K562 (cell line): ENCODE measurements around the gene ZGLP1. TPM values are rescaled to one million over a fixed set of nuclear protein-coding genes. Genes with fewer than 3 reads are reported as not detected.

ENCODE experiments used
- ATAC-seq: fragments of 200-7000 bp; cut with Tn5 transposase; 3 replicates; pipeline ENCODE4 v1.9.1; 2020; ENCODE audit warnings: moderate library complexity
- BruUV-seq: library from RNA; stranded (reverse); fragments of 400-500 nt; replicated peaks from 2 replicates; lab custom pipeline; 2021; lab: Mats Ljungman, UMichigan
- CTCF ChIA-PET: fragments of 300-600 bp; formaldehyde crosslinking; extraction: SDS; loops from one replicate; lab custom pipeline; 2021; ENCODE audit warnings: low intra/inter-chr PET ratio; lab: Yijun Ruan, JAX
- POLR2A ChIA-PET: fragments of 300-600, 350-650 bp; sonication (Branson Sonifier 250); formaldehyde crosslinking; extraction: SDS; loops from one replicate; lab custom pipeline; 2021; ENCODE audit warnings: antibody characterized with exemption, inconsistent platforms; lab: Yijun Ruan, JAX
- DNase-seq, 4 experiments: peaks; one replicate each; pipeline versions ENCODE4 v3.0.0 to v3.0.0-alpha.2; 2011 to 2018; ENCODE audit warnings: low spot score in 3 of 4, mixed read lengths in 3 of 4; ENCODE audit errors: extremely low read depth in 1 of 4
- FAIRE-seq: peaks from 2 replicates; lab custom pipeline; 2011; peaks lifted over from hg19 to GRCh38; lab: Jason Lieb, UNC
- H2AFZ ChIP-seq: 2 replicates; pipeline ENCODE4 v1.6.0; 2011; ENCODE audit warnings: low read depth, low read length, control low read depth, inconsistent platforms
- H3K27ac ChIP-seq: fragments of 200-600 bp; 3 replicates; pipeline ENCODE4 v1.8.0; 2011; ENCODE audit warnings: low read depth, mild to moderate bottlenecking, control low read depth, inconsistent platforms, low read length, moderate library complexity, mixed read lengths; ENCODE audit errors: extremely low read depth
- H3K27me3 ChIP-seq, 2 experiments: fragments of 300-600 bp in 1 of 2; 2 replicates in 1 of 2; 3 replicates in 1 of 2; pipeline versions ENCODE4 v1.6.0 to v1.8.0; 2011; ENCODE audit warnings: inconsistent platforms in 2 of 2, low read length in 2 of 2, mild to moderate bottlenecking in 1 of 2, mixed read lengths in 1 of 2, moderate library complexity in 1 of 2; ENCODE audit not compliant: control insufficient read depth in 2 of 2, insufficient read depth in 2 of 2
- H3K36me3 ChIP-seq: fragments of 300-600 bp; 3 replicates; pipeline ENCODE4 v1.8.0; 2011; ENCODE audit warnings: mild to moderate bottlenecking, low read length, inconsistent platforms; ENCODE audit not compliant: control insufficient read depth, insufficient read depth
- H3K4me1 ChIP-seq, 2 experiments: fragments of 200-600 bp in 1 of 2; replicated peaks in 1 of 2; 2 replicates in 1 of 2; 3 replicates in 1 of 2; pipeline versions ENCODE4 v1.5.1 to v1.8.0; 2011; ENCODE audit warnings: inconsistent platforms in 2 of 2, low read length in 2 of 2, mild to moderate bottlenecking in 1 of 2, mixed read lengths in 1 of 2, moderate library complexity in 1 of 2; ENCODE audit not compliant: control insufficient read depth in 2 of 2, insufficient read depth in 2 of 2
- H3K4me2 ChIP-seq: 2 replicates; pipeline ENCODE4 v1.6.1; 2011; ENCODE audit warnings: low read length, control low read depth, inconsistent platforms, mixed read lengths; ENCODE audit not compliant: insufficient read depth
- H3K4me3 ChIP-seq: fragments of 200-600 bp; sonication (generic), shearing (Covaris generic); 2 replicates; pipeline ENCODE4 v1.5.1; 2016; ENCODE audit warnings: control low read depth, inconsistent platforms
- H3K79me2 ChIP-seq: fragments of 200-600 bp; 3 replicates; pipeline ENCODE4 v1.8.0; 2011; ENCODE audit warnings: low read length, inconsistent platforms; ENCODE audit not compliant: control insufficient read depth, insufficient read depth
- H3K9ac ChIP-seq, 2 experiments: 2 replicates each; pipeline versions ENCODE4 v1.6.0 to v1.6.1; 2011; ENCODE audit warnings: low read depth in 2 of 2, low read length in 2 of 2, control low read depth in 1 of 2, inconsistent platforms in 1 of 2, mild to moderate bottlenecking in 1 of 2, mixed read lengths in 1 of 2; ENCODE audit not compliant: insufficient read depth in 1 of 2
- H3K9me1 ChIP-seq: one replicate; pipeline ENCODE4 v1.6.0; 2011; ENCODE audit warnings: inconsistent platforms, mild to moderate bottlenecking, low read length, moderate library complexity; ENCODE audit not compliant: control insufficient read depth, insufficient read depth
- H3K9me3 ChIP-seq: replicated peaks from 2 replicates; pipeline ENCODE4 v1.5.1; 2011; ENCODE audit warnings: low read depth, low read length, inconsistent platforms; ENCODE audit not compliant: control insufficient read depth, insufficient read depth
- H4K20me1 ChIP-seq: replicated peaks from 2 replicates; pipeline ENCODE4 v1.6.1; 2011; ENCODE audit warnings: low read length, inconsistent platforms, mixed read lengths; ENCODE audit not compliant: control insufficient read depth, insufficient read depth
- CTCF ChIP-seq, 3 experiments: IDR thresholded peaks in 2 of 3; conservative IDR thresholded peaks in 1 of 3; 2 replicates each; pipeline ENCODE4 v1.5.1; 2011 to 2012; ENCODE audit warnings: low read length in 3 of 3, mild to moderate bottlenecking in 3 of 3, control low read depth in 2 of 3, improper control_type of control experiment in 1 of 3, inconsistent platforms in 1 of 3, low read depth in 1 of 3, mixed read lengths in 1 of 3, moderate library complexity in 1 of 3; ENCODE audit not compliant: insufficient read depth in 2 of 3
- E2F1 ChIP-seq: sonication (generic); formaldehyde crosslinking; IDR thresholded peaks from 2 replicates; pipeline ENCODE4 v1.8.1; 2023; ENCODE audit warnings: mild to moderate bottlenecking, missing genetic modification reagents, moderate library complexity
- GATAD2B ChIP-seq: fragments of 450-650 bp; IDR thresholded peaks from 2 replicates; pipeline ENCODE4 v1.6.1; 2017; ENCODE audit warnings: mild to moderate bottlenecking, borderline replicate concordance
- MGA ChIP-seq: fragments of 450-650 bp; IDR thresholded peaks from 2 replicates; pipeline ENCODE4 v1.6.1; 2016; ENCODE audit warnings: mild to moderate bottlenecking, moderate library complexity
- ZNF263 ChIP-seq: sonication (generic); formaldehyde crosslinking; IDR thresholded peaks from 2 replicates; pipeline ENCODE4 v1.8.0; 2022; ENCODE audit warnings: mild to moderate bottlenecking, missing genetic modification reagents, borderline replicate concordance
- WGBS: fragments of 100-300 bp; shearing (Covaris generic); methylation state at CpG from one replicate; pipeline ENCODE4 v1.1.6; 2016; ENCODE audit warnings: low coverage, mixed read lengths; ENCODE audit not compliant: insufficient coverage; ENCODE audit errors: missing lambda C conversion rate; 5-methylcytosine and 5-hydroxymethylcytosine counted together
- in situ Hi-C: fragments of 300-500 bp; cut with MboI; formaldehyde crosslinking; loops from 4 replicates; pipeline ENCODE4 v1.15.0; 2018; ENCODE audit warnings: inconsistent platforms, mixed read lengths
- intact Hi-C: fragments of 100-400 bp; cut with micrococcal nuclease; formaldehyde crosslinking; loops from 2 replicates; pipeline ENCODE4 v1.14.2; 2022
- polyA plus RNA-seq, 8 experiments: library from polyadenylated mRNA; depleted of rRNA in 4 of 8; stranded (reverse) in 5 of 8; unstranded in 3 of 8; fragments of >200 nt; fragmentation: Nextera tagmentation in 2 of 8; fragmentation: Illumina TruSeq in 1 of 8; extraction: Ambion mirVana in 2 of 8; extraction: Trizol in 1 of 8; gene quantifications; 2 replicates each; pipeline versions ENCODE4 v1.2.1 to v1.2.3, GENCODE V29; 2011 to 2014; ENCODE audit warnings: inconsistent platforms in 1 of 8, missing spikeins in 1 of 8
- total RNA-seq, 7 experiments: library from RNA; depleted of rRNA in 6 of 7; stranded (reverse); fragments of >200 nt in 6 of 7; fragmentation: Illumina TruSeq in 2 of 7; extraction: Trizol in 2 of 7; gene quantifications; 2 replicates each; pipeline versions ENCODE4 v1.2.1 to v1.2.3, GENCODE V29; 2011 to 2021; ENCODE audit warnings: low replicate concordance in 1 of 7

Gene ZGLP1
- total and polyA plus RNA-seq, 9 of the 15 experiments (the other 6 are each of a cell fraction or from before 2014, with no cell fraction given): 0.24 to 4.5 (median 2.2) TPM

- Histone ChIP-seq H3K9ac (peak overlapping the region; percentile 51 to 99), H3K79me2 (peaks cover 49% of the 10 kb centered on the region), H3K9me1 (no peaks in the 10 kb centered on the region), H4K20me1 (peaks cover 10% of the 10 kb centered on the region; the same call in 1 of the 2 replicates), H3K4me1 (peaks cover 15 to 44% of the 10 kb centered on the region in 2 experiments; a peak in 4 of 5 replicates), H2AFZ (peak overlapping the region; percentile 81), H3K27ac (peak overlapping the region; percentile 45; the same call in 2 of the 3 replicates), H3K27me3 (no peaks in the 10 kb centered on the region), H3K36me3 (peaks cover 17% of the 10 kb centered on the region), H3K4me3 (peak overlapping the region; percentile 93), H3K9me3 (no peaks in the 10 kb centered on the region), H3K4me2 (peak overlapping the region; percentile 92)
- FAIRE-seq (no peak), DNase-seq (no peak), ATAC-seq (no peak)
- no TSS peak for BruUV-seq
- 51% methylated on average over 21 of the region's 26 CpGs for WGBS
- in situ Hi-C loops: no loop called here
- intact Hi-C loops: loop anchor here (2.0 kb wide), 2 partner anchors 45 to 53 kb away; partner anchors contain the start of gene TYK2
- ChIA-PET POLR2A (interaction anchor here (0.5 to 3.9 kb wide), 6 partner anchors 9 to 46 kb away, joined by 3 to 29 read pairs (median 9); partner anchors contain the start of genes ICAM5 and TYK2), CTCF (no interaction called here)
- TF ChIP-seq CTCF (IDR thresholded peaks at IDR 0.05 in 2 of 3, conservative IDR thresholded peaks at IDR 0.05 in 1 of 3; ENCODE audit: insufficient read depth in 2 of 3, low read depth in 1 of 3, low read length in 3 of 3): peak in 2 of 3 experiments; percentile 32 to 37; a peak in 3 of 6 replicates
- no peak for TF ChIP-seq GATAD2B
- no peak for TF ChIP-seq MGA
- TF ChIP-seq E2F1 (CRISPR knock-in tag): no peak
- peak; percentile 14; the same call in 1 of the 2 replicates for TF ChIP-seq ZNF263
These were observed 25.9 kb upstream of the ZGLP1 start for GRCh38 chr19:10335352-10335985.
